IPS DF 19.7 (cell line): ENCODE measurements around the gene MEOX2.

ENCODE experiments used
- DNase-seq: peaks from one replicate; pipeline ENCODE4 v3.0.0-alpha.2; 2013; ENCODE audit warnings: low read depth, low spot score

MEOX2 gene

DNA sequence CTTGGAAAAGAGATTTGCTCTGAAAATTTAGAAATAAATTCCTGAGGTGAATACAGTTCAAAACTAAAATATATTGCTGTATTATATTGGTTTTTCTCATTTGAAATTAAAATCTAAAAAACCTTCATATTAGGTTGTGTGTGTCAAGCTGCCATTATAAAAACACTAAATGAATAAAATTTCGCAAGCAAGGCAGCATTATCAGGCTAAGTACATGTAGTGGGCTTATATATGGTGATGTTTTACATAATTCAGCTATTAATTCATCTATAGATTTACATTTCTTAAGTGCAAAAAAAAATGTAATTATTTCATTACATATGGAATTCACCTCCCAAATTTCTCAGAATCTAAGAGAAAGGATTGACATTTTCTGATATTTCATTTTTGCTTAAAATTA lies 5.3 kb downstream of the MEOX2 start:
- DNase-seq, result no peak

DNA sequence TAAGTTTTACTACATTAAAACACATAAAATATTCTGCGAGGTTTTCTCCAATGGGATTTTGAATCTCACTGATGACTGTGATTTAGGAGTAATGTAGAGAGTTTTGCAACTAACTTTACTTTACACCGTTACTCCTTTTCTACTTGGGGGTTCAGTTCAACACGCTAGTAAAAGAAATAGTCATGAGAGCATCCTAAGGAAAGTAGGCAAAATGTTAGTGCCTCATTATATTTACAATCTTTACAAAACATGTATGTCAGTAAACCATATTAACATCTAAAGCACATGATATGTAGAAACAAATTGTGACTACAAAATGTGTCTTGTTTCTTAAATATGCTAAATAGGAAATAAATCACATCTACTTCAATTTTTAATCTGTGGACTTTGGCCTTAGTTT lies 6.0 kb downstream of the MEOX2 start:
- no peak for DNase-seq

DNA sequence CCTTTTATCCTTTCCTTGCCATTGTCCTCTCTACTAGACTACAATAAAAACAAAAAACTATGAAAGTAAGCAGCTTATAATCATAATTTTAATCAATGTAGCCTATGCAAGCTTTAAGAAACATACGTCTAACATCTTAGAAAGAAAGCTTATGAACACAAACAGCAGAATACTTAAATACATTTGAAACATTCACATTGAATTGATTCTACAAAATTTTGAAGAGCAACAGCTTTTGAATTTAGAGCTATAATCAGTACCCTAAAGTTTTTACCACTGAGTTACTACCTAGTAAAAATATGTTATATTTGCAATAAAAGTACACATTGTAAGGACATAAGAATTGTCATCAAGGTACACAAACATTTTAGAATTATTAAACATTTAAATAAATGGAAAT lies 7.2 kb downstream of the MEOX2 start:
- no peak for DNase-seq

DNA sequence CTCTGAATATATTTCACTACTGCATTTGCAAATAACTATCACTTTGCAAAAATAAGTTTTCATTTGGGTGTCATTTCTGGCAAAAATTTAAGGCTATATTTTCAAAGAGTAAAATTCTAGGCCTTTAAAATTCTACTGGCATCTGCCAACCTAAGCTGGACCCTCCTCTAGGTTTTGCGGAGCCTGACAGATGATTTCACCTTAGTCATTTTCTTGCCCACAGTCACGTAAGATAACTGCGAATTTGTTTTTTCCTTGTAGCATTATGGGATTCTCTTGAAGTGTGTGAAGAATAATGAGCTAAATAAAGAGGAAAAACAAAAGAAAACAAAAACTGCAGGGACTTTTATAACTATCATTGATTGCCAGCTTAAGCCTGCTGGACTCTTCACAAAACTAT lies 7.8 kb downstream of the MEOX2 start:
- no peak for DNase-seq

DNA sequence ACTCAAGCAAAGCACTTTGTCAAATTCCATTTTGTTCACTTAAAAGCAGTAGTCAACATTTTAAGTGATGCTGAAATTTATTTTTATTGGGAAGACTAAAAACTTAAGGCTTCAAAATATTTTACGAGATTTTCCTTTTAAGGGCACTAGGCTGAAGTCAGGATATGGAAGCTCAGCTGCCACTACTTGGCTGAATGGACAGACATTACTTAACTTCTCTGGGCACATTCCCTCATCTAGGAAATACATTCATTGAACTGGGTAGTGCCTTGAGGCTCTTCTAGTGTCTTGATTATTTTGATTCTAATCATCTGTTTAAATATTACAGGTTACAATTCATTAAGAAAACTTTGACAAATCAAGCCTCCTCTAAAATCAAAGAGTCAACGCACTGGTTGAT lies 11.1 kb downstream of the MEOX2 start:
- DNase-seq, result no peak

DNA sequence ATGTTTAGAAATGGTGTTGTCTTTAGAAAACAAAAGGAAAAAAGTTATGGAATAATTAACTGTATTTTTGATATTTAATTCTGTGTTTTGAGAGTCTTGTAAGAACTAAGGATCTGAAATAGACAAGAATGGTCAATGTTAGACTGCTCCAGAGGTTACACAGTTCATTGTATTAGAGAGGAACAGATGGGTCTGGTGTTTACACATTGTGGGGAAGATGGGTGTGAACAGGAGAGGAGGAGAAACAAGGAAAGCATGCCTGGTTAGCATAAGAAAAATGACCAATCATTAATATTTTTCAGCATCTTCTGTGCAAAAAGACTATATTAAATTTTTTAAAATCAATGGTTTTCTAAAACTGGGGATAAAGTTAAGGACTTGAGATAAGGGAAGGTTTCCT lies 11.9 kb downstream of the MEOX2 start:
- no peak for DNase-seq

DNA sequence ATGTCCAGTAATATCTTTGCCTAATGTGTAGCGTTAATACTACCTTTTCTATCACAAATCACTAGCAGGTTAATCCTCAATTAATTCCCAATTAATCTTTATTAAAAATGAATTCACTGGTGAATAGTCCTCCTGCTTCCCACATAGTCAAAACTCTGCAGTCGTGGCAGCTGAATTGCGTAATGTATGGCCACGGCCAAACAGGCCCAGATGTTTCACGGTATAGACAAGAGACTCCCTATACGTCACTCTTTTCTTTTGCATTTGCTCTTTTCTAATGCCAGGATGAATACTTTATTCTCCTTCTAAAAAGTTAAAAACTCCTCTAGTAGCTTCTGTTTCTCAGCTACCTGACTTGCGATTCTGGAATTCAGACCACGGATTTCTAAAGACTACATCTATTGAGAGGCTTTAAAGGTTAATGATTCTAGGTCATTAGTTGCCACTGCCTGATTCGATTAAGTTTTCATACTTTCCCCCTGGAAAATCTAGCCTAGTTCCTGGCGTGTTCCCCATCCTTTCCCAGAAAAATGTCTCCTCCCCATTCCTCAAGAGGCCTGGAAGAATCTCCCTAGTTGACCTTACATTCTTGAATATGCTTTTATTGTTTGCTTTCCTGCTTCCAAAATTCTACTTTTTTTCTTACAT lies 16.9 kb downstream of the MEOX2 start:
- DNase-seq, result no peak

DNA sequence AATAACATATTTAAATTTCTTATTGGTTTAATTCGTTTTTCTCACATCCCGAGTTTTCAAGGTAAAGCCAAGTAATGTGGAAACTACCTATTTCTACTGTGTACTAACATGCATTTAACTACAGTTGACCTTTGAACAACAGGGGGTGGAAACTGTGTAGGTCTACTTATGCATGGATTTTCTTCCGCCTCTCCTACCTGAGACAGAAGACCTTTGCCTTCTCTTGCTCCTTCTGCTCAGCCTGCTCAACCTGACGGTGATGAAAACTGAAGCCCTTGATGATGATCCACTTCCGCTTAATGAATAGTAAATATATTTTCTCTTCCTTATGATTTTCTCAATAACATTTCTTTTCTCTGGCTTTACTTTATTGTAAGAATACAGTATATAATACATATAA lies 18.5 kb downstream of the MEOX2 start:
- no peak for DNase-seq

DNA sequence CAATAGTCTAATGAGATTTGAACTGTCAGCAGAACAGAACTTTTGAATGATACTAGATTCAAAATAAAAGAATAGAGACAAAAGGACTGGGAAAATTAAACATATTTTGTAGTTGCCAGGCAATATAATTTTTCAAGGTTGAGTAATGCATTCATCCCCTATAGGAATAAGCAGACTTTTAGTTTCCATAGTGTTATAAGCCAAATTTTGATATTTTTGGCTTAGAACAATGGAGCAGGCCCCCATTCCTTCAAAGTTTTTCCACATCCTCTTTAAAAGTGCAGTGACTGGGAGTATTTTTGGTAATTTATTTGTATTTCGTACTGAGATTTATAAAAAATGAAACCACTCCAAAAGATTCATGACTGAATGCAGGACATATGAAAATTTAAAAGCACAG lies 24.0 kb downstream of the MEOX2 start:
- DNase-seq, result no peak

DNA sequence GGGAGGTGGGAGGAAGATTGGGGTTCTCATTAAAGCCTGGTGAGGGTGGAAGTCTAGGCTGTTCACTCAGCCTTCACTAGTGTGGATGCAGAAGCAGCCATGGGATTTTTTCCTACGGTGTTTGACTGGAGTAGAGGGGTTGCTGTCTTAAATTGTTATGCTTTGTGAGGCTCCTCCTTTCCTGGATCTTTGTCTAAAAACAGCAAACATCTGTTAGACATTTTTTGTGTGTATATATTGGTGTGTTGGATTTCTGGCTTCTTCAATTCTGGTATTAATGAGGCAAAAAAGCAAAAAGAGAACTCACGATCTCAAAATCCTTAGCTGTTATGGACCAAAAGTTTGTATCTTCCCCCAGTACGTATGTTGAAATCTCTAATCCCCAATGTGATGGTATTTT lies 28.2 kb downstream of the MEOX2 start:
- DNase-seq, result no peak

DNA sequence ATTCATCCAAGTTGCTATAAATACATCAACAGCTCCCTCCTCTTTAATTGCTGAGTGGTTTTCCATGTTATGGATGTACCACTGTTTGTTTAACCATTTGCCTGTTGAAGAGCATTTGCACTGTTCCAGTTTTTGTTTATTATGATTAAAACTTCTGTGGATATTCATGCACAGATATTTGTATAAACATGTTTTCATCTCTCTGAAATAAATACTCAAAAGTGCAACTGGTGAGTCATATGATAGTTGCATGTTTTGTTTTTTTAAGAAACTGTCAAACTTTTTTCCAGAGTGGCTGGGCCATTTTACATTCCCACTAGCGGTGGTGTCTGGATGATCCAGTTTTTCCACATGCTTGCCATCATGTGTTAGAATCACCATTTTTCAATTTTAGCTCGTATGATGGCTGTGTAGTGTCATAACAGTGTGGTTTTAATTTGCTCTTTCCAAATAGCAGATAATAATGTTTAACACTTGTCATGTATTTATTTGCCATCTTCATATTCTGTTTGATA lies 33.6 kb downstream of the MEOX2 start:
- DNase-seq, result no peak

DNA sequence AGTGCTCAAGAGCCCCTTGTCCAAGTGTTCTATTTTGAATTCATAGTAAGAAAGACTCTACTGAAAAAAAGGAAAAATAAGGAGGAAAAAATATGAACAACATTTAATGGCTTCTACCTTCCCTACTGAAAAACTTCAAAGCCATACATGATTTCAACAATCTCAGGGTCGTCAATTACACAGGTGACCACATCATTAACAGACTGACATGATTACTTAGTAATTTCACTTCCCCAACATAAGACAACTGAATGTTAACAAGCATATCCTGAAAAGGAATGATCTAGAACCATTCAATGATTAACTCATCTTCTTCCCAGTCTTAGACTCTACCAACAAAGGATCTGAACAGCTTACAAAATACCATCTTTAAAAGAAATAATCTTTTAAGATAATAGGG lies 34.8 kb downstream of the MEOX2 start:
- no peak for DNase-seq

DNA sequence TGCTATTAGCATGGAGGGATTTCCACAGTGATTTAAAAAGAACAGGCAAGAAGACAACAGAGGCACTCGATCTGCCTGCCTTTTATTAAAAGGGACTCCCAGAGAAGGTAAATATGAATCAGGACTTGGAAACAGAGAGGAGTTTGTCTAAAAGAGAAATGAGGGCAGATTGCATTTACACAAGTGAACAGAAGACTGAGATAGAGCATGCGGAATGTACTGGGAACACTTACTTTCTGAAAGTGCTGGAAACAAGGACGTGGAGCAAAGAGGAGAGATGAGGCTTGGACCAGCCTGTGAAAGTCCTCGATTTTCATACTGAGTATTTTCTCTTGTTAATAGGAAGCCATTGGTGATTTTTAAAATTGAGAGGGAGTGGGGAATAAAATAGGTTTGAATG lies 35.7 kb downstream of the MEOX2 start:
- DNase-seq, result no peak

DNA sequence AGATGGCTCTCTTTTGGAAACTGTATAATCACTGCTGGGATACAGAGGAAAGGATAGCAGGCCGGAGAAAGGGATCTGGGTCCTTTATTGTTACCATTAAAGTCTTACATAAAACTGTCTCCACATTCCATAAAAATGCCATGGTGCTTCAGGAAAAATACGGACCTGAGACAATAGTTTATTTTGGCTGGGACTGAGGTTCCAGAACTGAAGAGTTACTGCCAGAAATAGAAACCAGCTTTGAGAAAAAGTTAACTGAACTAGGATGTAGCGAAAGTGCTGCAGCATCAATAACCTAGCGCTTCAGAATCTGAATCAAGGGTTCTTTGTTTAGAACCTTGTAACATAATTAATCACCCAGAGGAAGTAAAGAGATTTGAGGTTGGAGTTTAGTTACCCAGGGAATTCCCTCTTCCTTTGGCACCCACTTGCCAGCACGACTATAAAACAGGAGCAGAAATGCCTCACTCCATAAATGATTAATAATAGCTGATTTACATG lies 38.0 kb downstream of the MEOX2 start:
- DNase-seq, result no peak

DNA sequence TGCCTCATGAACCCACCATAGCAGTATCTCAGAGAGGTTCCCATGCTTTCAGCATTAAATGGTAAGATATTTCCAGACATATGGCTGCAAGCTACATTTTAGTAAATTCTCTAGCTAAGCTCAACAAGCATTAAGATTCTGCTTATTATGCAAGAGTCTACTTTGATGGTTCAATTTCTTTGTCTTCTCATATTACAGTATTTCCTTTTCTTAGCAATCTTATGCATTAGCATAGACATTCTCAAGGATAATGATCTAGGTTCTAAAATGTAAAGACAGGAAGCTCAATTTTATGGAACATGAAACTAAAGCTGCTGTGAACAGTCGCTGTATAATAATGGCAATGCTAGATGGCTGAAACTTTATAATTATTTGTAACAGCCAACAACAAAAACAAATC lies 39.2 kb downstream of the MEOX2 start:
- no peak for DNase-seq

DNA sequence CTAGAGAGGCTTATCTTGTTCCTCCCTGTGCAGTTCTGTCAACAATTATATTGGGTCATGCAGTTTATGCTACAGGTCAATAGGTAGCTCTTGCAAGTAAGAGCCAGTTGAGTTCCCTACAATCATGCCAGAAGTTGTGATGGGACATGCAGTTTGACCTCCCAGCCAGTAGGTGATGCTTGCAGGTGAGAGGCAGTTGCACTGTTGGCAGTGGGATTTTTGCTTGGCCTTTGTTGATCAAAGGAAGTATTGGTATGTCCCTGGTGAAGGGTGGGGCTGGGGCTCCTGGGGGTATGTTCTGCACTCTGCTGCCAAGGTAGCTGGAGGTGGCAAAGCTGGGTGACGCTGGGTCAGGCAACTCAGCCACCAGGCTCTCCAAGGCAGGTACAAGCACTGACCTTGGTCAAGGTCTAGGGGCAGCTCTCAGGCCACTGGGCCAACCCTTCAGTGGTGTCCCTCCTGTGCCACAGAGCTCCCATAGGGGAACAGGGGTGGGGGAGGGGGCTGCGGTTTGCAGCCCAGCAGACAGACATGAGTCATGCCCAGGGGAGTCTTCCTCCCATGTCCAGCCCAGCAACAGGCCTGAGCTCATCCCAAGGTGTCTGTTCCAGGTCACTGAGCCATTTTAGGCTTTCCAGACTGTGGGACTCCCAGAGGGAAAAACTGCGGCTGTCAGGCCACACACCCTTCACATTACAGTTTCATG lies 43.3 kb downstream of the MEOX2 start:
- DNase-seq, result no peak

DNA sequence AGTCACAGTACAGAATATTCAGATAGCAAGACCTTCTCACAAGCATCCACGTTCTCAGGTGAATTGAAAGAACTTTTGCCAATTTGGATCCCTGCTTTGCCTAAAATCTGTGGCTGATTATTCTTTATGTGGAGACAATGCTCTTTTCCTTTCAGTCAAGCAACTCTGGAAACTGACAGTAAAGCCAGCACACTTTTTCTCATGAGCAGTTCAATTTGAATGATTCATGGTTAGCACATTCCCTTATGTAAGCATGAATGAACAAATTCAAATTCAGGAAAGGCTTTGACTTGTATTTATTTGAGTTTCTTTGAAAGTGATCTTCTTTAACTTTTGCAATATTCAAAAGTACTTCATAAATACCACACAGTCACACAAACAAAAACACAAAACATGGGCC lies 57.6 kb downstream of the MEOX2 start:
- no peak for DNase-seq

DNA sequence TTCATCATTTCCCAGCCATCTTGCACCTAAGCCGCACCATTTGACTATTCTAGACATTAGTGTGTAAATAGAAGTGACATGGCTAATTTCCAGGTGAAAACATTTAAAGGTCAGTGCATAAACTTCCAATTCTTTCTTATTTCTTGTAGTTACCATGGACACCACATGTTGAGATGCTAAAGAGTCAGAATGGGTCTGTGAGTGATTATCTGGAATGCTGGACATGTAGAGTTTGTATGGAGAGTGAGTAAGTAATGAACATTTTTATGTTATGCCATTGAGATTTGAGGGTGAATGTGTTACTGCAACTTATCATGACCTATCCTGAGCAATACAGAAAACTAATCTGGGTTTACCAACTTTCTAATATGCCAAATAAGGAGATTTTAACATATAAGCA lies 60.4 kb downstream of the MEOX2 start:
- no peak for DNase-seq

DNA sequence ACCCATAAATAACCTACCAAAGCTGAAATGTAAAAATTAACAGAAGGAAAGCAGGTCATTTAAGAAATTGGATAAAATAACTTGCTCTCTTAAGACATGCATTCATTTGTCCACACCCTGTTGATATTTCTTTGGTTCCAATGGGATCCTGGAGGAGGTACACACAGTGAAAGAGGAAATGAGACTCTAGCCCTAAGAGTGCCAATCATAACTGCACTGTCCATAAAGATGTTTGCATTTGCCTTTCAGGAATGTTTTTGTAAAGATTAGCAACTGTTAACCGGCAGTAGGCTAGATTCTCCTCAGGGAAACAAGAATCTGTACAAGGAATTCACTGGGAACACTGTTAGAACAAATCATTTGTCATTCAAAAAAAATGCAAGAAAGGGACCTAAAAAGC lies 61.0 kb downstream of the MEOX2 start:
- DNase-seq, result no peak

DNA sequence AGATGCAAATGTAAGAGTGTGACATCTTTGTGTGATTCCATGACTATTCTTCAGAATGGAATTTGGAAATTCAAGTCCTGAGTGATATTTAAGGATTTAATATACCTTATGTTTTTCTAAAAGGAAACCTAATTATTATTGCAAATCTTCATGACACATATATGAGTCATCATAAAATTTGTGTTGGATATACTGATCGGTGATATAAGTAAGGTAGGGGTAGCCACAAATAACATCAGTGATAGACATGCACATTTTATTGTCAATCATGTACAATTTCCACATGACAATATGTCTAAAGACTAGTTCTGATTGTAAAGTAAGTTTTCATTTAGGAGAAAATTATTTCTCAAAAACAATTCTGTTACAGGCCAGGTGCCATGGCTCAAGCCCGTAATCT lies 65.0 kb downstream of the MEOX2 start:
- no peak for DNase-seq

DNA sequence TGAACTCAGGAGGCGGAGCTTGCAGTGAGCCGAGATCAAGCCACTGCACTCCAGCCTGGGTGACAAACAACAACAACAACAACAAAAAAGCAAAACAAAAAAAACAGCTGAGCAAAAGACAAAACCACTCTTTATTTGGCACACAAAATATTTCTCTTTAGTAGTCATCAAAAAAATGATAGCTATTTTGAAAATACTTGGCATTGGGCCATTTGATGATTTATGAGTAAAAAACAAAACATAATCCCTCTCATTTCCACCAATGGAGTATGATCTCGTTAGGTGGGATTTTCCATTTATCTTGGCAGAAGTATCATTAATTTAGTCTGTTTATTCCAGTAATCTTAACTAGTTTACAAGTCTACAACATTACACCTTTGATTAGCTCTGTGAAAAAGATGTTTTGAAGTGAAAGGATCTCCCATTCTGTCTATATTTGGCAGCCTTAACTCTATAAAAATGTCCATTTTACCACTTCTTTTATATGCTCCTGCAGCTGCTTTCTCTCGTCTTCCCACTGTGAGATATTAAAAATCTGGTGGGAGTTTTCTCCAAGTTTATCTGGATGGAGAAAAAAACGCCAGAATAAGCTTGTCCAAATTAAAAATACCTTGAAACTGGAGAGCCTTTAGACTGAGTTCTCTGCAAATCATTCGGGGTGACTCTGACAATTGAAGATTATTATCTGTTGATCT lies 65.8 kb downstream of the MEOX2 start:
- no peak for DNase-seq

DNA sequence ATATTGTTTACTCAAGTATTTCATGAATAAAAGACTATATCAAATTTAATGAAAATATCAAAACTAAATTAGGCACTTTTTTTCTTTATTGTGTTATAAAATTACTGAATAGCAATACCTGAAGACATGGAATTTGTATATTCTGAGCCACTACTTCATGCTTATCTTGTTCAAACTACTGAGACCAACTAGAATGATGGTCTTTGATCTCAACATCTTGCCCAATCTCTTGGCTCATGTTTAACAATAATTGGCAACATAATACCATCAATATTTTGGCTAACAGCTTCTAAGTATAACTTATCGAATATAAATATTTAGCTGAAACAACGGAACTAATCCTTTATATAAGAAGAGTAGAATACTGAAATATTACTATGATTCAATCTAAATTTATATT lies 68.2 kb downstream of the MEOX2 start:
- DNase-seq, result no peak

DNA sequence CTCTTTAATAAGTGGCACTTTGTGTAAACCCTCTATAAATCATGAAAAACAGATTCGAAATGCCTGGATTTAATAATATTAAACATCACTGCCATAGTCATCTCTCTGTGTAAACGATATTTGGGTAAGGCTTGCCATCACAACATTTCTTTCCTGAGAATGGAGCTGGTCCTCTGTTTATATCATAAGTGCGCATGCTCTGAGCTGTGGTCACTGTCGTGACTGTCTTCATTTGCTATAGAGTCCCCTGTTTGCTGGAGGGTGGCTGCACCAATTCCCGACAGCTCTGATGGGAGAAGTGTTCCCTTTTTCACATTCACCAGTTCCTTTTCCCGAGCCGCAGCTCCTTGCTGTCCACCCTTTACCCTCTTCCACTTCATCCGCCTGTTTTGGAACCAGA lies 74.3 kb downstream of the MEOX2 start:
- DNase-seq, result no peak
